NCI-H1930 (cell line): ENCODE results near the gene SLCO3A1.

Experiments used
- DNase-seq, 2 experiments: peaks; one replicate each; lab custom pipeline; 2025; lab: John Stamatoyannopoulos, UW

Gene SLCO3A1

DNA sequence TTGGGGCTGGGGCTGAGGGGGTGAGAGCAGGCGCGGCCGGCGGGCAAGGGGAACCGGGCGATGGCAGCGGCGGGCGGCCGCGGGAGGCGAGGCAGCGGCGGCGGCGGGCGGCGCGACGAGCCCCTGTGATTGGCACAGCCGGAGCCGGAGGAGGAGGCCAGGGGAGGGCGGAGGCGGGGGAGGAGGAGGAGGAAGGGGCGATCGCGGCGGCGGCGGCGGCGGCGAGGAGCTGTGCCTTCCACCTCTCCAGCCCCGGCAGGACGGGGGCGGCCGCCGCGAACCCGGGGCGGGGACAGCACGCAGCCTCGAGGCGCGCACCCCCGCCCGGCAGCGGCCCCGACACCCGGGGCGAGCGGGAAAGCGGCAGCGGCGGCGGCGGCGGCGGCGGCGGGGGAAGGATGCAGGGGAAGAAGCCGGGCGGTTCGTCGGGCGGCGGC lies at the start of gene SLCO3A1:
Gene SLCO3A1 (plus strand): TSS at position 198 of the 437 bp plus-strand sequence.
- DNase-seq = peak; percentile 24 to 32

DNA sequence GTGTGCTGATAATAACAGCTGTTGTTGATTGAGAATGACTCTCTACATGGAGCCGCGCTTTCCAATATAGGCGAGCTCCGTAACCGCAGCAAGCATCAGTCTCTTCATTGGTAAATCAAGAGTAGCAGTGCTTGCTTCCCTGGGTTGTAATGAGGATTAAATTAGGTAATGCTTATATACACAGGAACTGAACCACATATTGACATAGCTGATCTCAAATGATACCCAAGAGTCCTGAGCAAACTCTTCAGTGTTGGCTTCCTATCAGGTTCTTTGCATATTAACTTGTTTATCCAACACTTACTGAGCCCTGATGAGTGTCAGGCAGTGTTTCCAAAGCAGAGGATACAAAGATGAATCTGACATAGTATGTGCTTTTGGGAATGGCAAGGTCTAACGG lies 46.4 kb upstream of the SLCO3A1 start:
- peak; percentile 40 to 70 for DNase-seq

DNA sequence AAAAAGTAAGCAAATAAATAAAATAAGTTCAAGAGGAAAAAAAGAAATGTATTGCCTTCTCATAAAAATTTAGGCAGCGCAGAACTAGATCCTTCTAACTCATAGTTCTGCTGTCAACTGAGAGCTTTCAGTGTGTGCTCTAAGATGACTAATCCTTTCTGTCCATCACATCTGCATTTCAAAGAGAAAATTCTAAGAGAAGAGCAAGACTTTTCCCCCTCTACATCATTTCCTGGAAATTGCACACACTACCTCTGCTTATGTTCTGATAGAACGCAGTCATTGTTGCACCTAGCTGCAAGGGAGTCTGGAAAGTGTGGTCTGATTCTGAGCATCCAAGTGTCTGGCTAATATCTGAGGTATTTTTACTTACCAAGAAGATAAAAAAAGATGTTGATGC lies 39.6 kb upstream of the SLCO3A1 start:
- DNase-seq = no peak

DNA sequence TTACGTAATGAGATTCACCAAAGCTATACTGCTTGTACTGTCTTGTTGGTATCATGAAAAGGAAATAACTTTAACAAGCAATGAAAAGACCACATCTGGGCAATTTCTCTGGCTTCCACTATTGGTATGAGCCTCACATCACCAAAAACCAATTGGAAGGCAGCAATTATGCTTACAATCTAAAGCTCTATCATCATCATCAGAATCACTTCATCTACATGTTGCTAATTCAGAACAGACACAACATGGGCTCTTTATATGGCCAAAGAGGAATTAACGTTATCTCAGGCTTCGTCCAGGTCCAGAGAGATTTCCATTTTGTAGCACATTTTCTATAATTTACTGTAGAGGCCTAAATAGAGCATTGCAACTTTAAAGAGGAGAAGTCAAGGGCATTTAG lies 36.6 kb upstream of the SLCO3A1 start:
- no peak for DNase-seq

DNA sequence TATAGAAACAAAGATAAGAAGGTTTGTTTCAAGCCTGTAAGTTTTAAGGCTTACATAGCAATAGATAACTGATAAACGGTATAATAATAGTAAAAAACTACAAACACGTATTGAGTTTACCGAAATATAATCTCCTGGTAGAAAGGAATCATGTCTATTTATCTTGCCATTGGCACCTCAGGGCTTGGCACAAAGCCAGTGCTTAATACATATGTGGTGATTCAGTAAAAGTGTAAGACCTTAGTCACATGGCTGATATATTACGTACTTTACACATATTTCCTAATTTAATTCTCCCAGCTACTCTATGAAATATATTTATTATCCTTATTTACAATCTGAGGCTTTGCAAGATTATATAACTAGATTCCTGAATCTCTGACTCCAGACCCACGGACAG lies 32.0 kb upstream of the SLCO3A1 start:
- DNase-seq = no peak

DNA sequence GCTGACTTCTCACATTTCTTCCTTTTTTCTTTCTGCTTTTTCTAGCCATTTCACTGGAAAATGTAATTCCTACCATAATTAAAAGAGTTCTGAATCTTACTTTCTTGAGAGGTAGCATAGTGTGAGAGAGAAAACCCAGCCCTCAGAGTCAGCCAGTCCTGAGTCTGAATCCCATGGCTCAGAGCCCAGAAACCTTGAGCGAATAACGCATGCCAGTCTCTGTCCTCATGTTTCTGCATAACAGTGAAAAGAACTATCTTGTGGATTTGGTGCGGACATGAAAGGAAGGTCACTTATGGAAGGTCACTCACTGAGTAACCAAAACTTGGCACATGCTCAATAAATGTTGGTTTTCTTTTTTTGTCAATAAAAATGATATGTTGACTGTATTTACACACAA lies 29.3 kb upstream of the SLCO3A1 start:
- DNase-seq = no peak

DNA sequence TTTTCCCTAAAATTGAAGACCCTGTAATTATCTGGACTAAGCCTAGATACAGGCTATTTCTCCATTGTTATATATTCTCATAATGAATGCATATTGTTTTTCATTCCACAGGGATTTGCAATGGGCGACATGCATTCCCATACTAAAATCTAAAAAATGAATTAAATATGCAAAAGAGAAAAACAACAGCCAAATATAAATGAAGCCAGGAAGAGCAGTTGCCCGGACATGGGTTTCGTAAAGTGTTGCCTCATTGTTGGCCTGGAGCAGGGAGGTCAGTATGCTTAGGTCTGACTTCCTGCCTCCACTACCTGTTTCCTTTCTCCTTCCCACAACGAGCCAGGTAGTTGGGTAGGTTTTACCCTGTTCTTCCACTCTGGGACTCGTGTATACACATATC lies 27.1 kb upstream of the SLCO3A1 start:
- DNase-seq = no peak

DNA sequence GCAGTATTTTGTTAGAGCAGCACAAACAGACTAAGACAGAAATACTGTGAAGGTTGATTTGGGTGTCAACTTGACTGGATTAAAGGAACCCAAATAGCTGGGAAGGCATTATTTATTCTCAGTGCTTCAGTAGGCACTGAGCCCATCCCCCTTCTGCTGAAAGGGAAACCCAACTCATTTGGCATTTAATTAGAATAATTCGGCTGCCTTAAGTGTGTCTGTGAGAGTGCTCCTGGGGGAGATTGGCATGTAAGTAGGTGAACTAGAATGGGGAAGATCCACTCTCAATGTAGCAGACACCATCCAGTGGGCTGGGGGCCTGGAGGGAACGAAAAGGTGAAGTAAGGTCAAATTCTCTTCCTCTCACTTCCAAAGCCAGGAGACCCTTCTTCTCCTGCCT lies 20.5 kb upstream of the SLCO3A1 start:
- no peak for DNase-seq

DNA sequence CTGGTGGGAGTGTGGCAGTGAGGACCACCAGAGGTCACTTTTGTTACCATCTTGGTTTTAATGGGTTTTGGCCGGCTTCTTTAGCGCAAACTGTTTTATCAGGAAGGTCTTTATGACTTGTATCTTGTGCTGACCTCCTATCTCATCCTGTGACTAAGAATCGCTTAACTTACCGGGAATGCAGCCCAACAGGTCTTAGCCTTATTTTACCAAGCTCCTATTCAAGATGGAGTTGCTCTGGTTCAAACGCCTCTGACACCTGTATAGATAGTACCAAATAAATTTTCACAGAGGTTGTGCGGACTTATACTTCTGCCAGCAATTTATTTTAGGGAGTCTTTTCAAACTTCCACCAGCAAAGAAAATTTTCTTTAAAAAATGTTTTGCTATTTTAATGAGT lies 13.6 kb upstream of the SLCO3A1 start:
- no peak for DNase-seq

DNA sequence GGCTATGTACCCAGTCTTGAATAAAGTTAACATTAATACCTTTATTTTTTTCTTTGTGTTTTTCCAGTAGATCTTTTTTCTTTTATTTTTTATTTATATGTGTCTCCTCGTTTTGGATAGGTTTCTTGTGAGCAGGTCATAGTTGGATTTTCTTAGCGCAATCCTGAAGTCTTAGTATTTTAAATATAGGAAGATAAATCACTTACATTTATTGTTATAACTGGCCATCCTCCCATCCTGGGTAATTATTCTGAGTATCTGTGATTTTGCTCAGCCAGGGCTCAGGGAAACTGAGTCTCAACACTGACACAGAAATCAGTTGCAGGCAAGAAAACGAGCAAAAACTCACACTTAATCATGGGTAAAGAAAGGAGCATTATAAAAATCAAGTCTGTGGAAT lies 11.6 kb upstream of the SLCO3A1 start:
- DNase-seq = no peak

DNA sequence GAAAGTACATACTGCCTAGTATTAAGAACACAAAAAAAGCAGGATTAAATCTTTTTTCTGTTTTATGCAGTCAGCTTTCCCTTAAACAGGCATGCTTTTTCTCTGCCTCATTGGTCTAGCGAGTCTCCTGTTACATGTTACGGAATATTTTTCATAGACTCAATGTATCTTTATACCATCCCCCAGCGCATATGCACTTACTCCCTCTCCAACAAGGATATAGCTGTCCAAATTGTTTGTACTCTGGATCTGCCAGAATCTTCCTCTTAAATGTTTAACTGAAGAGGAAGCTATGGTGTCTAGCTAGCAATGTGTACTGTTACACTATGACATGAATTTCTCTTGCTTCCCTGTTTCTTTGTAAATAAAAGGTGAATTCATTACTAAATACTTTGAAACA lies 9.2 kb upstream of the SLCO3A1 start:
- no peak for DNase-seq

DNA sequence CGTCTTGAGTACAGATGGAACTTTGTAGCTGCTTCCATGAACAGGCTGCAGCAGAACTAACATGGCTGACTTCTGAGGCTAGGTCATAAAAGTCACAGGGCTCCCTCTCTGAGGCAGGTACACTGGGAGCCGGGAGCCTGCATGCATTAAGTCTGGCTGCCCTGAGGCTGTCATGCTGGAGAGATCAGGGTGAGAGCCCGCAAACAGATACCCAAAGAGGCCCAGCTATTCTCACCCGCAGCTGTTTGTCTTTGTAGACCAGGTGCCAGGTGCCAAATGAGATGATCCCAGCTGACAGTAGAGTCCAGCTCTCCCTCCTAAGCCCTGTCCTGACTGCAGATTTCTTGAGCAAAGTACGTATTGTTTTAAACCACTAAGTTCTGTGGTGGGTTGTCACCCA lies 8.6 kb upstream of the SLCO3A1 start:
- no peak for DNase-seq

DNA sequence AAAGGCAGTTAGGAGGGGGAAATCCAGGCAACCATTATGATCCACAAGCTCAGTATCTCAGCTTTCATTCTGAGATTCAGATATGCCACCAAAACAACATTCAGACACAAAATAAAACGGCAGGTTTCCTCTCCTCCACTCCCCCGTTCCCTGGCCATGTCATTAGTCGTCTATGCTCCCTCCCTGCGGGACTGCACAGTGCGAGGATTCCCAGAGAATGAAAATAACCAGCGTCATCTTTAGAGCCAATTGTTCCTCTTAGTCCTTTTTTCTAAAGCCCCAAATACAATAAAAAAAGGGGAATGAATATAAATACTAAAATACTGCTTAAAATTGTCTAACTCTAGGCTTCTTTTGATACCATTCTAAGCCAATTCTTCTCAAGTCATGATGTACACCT lies 7.8 kb upstream of the SLCO3A1 start:
- no peak for DNase-seq

DNA sequence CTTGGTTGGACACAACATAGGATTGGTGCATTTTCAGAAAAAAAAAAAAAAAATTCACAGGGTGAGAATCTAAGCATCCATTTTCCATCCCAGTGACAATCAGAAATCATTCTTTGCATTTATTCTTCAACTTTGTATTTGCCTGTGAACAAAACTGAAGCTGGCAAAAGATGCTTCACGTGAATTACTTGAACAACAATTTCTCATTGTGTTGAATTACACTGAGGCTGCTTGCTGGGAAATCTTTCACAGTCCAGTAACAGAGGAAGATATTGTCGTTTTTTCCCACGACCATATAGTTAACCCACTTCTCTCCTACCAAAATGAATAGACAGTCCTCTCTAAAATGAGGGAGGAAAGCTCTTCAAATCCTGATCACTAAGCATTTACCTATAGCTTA lies 4.3 kb upstream of the SLCO3A1 start:
- DNase-seq = no peak

DNA sequence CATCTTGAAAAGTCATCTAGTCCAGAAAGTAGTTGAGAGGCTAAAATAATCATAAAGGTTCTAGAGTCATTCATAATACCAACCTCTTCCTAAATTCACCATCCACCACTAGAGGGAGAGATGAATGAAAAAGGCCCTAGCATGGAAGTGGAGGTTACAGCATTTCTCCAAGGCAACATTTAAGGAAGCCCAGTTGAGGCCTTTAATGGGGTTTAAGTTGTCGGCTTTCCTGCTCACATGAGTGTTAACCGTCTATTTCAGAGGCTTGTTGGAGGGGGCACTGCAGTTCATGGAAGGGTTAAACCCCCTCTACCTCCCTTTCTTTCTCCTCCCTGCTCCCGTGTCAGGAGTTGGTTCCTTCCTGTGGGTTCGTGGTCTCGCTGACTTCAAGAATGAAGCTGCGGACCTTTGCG lies 3.8 kb upstream of the SLCO3A1 start:
- peak in 1 of 2 experiments; percentile 0 for DNase-seq

DNA sequence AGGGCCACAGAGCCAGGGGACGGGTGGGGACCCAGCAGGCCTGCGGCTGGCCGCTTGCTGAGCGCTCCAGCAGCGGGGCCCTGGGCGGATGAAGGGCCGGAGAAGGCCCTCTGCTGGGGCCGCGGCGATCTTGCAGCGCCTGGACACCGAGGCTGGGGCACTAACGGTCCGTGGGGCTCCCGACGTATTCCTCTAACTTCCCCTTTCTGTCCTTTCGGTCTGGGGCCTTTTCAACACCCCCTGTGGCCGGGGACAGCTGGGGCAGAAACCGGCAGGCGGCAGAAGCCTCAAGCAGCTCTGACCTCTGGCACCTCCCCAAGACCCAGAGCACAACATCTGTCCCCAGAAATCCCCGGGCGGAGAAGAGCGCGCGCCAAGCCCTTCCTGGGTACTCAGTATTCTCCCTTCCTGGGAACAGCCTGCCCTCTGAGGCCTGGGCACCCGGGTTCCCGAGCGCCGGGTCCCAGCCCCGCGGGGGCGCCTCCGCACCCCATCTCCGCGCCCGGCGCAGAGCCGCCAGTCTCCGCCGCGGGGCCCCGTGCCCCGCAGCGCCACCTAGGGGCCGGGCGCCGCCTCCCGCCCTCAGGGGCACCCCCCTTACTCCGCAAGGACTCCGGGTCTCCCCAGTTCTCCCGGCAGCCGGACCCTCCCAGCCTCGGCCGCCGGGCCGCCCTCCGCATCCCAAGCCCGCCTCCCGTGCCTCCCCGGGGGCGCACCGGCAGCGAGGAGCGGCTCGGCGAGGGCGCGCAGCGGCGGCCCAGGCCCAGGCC lies 582 bp upstream of the SLCO3A1 start:
- peak in 1 of 2 experiments; percentile 63 for DNase-seq

DNA sequence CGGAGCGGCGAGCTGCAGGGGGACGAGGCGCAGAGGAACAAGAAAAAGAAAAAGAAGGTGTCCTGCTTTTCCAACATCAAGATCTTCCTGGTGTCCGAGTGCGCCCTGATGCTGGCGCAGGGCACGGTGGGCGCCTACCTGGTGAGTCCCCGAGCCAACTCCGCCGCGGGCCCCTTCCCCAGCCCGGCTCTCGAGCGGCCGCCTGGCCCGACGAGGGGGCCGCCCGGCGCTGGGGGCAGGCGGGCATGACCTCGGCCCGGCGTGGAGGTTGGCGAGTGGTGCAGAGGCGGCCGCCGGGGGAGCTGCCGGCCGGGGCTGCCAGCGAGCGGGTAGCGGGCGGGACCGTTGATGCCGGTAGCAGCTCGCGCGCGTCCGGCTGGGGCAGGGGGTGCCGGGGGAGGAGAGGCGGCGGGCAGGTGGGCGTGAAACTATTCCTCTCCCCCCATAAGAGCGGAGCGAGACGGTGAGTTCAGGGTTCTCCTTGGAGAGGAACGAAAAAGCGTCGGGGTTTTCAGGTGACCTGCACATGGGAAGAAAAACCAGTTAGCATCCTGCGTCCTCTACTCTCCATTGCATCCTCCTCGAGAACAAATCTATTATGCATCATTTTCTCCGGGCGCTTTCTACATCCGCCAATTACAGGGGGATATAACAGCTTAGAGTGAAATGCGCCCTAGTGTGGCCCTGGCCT lies 585 bp downstream of the SLCO3A1 start:
- DNase-seq = peak; percentile 20 to 24

DNA sequence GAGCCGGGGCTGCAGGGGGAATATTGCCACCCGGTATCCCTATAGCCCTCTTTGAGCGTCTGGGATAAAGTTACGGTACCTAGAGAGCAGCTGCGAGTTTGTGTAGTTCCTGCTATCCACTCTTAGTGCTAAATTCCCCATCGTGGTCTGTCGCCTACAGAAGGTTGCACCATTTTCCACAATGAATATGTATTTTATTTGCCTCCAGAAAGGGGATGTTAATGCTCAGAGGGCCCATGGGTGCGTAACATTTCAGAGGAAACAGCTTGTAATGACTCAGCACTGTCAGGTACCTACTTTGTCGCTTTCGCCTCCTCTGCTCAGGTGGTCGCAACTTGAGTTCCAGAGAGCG lies 1.1 kb downstream of the SLCO3A1 start:
- no peak for DNase-seq

DNA sequence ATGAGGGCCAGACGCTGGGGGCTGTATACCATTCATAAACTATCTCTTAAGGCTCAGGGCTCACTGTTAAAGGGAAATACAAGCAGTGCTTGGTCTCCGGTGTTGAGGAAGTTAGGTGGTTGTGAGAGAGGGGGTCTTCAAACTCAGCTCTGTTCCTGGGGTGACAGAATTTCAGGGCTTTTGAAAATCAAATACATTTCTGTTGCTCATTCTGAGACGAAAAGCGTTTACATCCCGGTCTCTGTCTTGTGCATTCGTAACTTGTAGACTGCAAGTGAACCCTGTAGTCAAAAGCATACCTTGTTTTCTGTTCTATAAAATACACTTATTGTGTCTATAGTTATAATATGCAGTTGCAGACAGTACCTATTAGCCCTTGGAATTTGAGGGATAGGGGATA lies 1.7 kb downstream of the SLCO3A1 start:
- DNase-seq = no peak

DNA sequence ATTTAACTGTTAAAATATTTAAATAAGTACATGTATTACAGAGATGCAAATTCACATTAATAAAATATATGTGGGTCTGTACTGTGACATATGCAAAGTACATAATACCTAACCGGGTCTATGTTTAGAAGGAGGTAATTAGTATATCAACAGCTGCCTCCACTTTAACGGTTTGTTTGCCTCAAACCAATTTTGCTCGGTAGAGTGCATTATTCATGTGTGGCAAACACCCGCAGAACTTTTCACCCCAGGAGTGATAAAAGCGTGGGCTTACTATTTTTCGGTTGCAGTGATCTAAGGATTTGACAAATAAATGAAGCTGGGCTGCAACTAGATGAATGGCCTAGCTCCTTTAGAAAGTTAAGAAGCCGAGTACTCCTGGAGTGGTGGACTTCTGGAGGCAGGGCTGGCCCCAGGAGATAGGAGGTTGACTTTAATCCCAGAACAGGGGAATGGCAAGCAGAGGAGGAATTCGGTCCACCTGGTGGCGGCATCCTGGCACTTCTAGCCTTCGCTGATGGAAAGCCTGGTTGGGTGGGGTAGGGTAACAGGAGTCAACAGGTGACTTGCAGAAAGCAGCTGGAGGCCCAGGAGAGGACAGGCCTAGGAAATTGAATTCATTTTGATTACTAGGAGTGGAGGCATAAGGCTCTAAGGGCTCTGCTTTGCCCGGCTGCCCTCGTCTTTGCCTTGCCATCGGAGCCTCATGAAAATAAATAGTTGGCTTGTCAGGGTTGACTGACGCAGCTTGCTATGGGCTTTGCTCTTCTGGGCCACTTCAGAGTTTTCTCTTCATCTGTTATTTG lies 2.4 kb downstream of the SLCO3A1 start:
- DNase-seq = peak; percentile 13 to 26

DNA sequence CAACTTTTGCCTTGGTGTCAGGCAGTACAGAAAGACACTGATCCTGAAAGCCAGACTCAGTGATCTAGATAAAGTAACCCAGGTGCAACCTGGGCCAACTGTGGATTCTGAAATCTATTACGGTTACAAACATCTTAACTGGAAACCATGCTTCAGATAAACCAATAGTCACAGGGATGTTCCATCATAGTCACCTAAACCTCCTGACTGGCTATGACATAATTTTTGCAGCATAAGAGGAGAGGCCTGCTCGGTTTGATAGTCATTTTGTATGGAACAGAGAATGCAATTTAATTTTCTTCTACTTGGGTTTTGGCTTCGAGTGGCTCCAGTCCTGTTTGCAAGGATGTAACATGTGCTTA lies 3.7 kb downstream of the SLCO3A1 start:
- no peak for DNase-seq

DNA sequence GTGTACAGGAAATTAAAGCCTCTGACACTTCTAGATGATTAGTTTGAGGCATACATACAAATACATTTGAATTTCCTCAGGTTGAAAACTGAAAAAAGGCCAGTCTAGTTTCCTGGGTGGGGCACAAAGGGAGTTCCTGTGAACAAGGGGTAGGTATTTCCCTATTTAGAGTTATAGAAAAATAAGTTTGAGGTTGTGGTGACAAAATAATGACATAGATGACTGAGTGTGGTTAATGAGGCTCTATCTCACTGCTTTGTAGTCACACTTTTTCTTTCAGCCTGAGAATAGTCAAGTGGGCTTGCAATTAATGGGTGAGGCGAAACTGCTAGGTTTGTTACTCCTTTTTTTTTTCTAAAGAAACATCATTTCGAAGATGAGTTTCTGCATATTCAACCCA lies 4.3 kb downstream of the SLCO3A1 start:
- DNase-seq = no peak

DNA sequence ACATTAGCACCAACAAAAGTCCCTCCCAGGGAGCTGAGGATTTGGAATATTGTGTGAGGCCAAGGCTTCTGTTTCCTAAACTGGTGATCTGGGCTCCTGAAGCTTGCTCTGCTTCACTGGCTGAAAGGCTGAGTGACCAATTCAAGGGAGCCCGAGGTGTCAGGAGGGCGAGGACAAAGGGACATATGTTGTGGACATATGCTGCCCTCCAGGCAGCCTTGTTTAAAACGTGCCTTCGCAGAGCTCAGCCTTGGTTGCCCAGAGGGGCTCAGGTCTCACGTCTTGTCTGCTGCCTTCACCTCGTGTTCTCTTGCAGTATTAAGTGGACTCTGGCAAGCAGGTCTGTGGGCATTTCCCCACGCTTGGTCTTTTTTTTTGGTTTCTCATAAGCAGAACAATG lies 7.0 kb downstream of the SLCO3A1 start:
- no peak for DNase-seq
